NCI-H1694 (cell line): ENCODE measurements around the gene WDR7.

Experiments
- DNase-seq: peaks from one replicate; lab custom pipeline; 2025; lab: John Stamatoyannopoulos, UW

WDR7 gene

DNA sequence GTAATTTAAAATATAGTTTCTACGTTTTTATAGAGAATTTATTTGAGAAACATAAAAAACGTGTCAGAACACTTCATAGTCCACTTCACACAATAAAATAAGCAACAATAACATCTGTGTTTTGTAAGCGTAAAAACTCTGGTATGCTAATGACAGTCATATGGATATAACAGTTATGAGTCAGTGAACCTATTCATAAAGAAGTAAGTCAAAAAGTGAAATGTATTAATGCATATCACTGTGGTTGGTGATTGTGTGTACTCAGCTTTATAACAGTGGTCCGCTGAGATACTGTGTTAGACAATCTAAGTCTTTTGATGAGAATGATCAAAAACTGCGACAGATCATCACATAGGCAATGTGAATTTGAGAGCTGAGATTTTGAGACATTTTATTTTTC, 153.2 kb downstream of the WDR7 start:
- no peak for DNase-seq

- no peak for DNase-seq
Measured at GRCh38 chr18:56807901-56808300, 156.7 kb downstream of the WDR7 start.

DNA sequence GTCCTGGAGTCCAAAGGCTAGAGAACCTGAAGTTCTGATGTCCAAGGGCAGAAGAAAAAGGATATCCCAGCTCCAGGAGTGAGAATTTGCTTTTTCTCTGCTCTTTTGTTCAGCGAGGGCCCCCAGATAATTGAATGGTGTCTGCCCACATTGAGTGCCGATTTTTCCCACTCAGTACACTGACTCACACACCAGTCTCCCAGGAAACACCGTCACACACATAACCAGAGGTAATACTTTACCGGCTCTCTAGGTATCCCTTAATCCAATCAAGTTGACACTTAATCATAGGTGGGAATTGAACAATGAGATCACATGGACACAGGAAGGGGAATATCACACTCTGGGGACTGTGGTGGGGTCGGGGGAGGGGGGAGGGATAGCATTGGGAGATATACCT, 161.5 kb downstream of the WDR7 start:
- no peak for DNase-seq

GRCh38 chr18:56815926-56816325, 164.8 kb downstream of the WDR7 start:
- no peak for DNase-seq

DNA sequence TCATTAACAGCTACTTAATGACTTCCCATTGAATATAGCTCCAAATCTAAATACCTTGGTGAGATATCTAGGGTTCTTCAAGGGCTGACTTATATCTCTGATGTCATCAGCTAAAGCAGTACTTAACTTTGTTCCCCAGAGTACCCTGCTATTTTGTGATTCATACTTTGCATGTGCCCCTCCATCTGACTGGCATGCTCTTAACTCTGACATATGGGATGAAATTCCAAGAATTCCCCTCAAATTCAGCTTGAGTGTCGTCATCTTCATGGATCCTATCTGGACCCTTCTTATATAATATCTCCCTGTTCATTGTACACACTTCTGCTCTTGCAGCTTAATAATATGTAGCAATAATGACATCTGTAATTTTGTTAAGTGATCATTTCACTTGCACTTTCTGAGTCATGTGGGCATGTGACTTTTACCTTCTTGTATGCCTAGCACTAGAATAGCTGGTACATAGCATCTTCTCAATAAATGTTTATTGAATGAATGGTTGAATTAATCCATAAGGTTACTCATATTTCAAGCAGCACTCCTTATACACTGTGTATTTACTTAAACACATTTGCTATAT, 172.9 kb downstream of the WDR7 start:
- no peak for DNase-seq

GRCh38 chr18:56825321-56825720, 174.2 kb downstream of the WDR7 start:
- DNase-seq = no peak

DNA sequence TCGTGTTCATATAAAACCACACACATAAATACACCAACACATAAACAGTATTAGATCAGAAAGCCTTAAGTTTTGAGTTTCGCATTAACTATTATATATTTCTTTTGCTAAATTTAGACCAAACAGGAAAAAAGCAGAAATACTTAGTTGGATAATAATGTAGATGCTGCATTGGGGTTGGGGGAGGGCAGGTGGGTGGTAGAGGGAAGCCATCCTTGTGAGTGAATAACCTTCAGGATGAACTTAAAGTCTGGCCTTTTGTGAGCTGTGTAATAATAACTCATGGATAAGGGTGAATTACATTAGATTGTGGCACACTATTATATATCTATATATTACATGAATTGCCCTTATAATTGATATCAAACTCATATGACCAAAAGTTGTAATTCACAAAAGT, 174.7 kb downstream of the WDR7 start:
- no peak for DNase-seq

DNA sequence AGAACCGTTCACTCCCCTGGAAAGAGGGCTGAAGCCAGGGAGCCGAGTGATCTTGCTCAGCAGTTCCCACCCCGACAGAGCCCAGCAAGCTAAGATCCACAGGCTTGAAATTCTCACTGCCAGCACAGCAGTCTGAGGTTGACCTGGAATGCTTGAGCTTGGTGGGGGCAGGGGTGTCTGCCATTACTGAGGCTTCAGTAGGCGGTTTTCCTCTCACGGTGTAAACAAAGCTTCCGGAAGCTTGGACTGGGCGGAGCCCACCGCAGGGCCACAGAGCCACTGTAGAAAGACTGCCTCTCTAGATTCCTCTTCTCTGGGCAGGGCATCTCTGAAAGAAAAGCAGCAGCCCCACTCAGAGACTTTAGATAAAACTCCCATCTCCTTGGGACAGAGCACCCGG, 180.8 kb downstream of the WDR7 start:
- DNase-seq = no peak

- DNase-seq = no peak
Measured at GRCh38 chr18:56835331-56835730, 184.2 kb downstream of the WDR7 start.

- no peak for DNase-seq
Measured at GRCh38 chr18:56836173-56836572, 185.0 kb downstream of the WDR7 start.

DNA sequence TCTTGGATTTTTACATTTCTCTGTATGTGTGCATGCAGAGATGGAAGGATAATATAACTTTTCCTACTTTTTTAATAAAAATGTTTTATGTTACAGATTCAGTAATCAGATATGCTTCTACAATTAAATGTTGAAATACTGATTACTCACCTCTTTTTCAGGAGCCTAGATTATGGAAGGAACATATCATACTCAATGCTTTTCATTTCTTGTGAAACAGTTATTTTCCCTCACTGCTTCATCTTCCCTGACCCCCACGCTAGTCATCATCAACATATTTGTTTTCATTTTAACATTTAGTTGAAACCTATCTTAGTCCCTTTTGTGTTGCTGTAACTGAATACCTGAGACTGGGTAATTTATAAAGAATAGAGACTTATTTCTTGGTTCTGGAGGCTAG, 190.7 kb downstream of the WDR7 start:
- no peak for DNase-seq

GRCh38 chr18:56843241-56843640, 192.1 kb downstream of the WDR7 start:
- no peak for DNase-seq

- DNase-seq = no peak
Measured at GRCh38 chr18:56844556-56844955, 193.4 kb downstream of the WDR7 start.

GRCh38 chr18:56851774-56852173, 200.6 kb downstream of the WDR7 start:
- no peak for DNase-seq

DNA sequence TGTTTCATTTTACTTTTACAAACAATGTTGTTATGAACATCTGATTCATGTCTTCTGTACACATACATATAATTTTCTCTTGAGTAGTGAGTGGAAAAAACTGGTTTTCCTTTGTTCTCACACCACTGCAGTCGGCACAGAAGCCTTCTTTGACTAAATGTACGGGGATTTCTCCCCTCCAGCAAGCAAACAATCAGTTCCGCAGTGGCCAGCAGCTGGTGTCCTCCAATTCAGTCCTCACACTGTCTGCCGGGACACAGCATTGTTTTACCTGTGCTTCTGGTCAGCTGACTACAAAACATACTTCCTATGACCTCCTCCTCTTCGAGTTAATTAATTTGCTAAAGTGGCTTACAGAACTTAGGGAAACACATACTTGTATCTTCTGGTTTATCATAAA, 202.8 kb downstream of the WDR7 start:
- DNase-seq = no peak

GRCh38 chr18:56861244-56861643, 210.1 kb downstream of the WDR7 start:
- DNase-seq = no peak

DNA sequence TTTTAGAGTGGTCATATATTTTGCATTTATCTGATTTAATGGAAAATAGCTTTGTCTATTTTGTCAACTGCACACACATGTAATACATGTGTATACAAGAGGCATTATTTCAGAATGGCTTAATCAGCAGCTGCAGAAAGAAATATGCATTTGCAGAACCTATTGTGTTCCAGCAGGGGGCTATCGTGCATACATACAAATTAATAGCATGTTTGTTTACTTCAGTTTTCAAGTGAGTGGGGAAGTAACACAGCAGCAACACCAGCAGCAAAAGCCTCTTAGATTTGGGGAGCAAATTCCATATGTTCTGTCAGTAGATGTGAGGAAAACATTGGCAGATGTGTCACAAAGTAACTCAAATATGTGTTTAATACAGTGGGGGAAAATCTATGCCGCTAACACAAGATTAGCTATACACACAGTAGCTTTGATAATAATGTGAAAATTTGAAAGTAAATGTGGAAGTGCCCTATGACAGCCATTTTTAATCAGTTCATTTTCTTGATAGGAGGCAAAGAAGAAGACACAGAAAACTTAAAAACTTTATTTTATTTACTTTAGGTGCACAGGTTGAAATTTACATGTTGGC, 218.1 kb downstream of the WDR7 start:
- DNase-seq = peak; percentile 14

- DNase-seq = no peak
Measured at GRCh38 chr18:56870982-56871381, 219.8 kb downstream of the WDR7 start.

- DNase-seq = no peak
Measured at GRCh38 chr18:56872140-56872539, 221.0 kb downstream of the WDR7 start.

DNA sequence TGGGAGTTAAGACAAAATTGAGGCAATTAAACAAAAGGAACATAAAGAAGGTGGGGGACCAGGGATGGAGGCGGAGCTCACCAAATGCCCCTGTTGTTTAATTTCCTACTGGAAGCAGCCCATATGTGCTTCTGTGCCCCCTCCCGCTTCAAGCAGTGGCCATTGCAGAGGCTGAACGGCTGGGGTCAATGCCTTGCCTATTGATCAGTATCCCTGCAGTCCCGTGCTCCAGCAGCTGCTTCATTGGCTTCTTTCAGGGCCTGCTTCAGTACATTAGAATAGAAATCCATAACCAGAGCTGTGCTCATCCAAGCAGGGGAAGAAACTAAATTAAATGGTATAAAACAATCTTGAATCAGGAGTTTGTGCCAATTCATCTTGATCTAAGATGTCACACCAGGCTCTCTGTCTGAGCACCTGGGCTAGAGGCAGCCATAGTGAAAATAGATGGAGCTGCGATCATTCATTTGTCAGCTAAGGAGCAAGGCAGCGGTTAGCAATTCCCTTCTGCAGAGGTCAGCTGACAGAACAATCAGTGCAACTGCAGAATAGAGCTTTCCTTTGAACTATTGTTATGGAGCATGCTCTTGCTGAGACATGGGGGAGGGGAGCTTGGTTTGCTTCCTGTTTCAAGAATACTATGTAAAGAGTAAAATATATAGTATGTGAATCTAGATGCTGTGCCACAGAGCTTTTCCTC, 222.4 kb downstream of the WDR7 start:
- no peak for DNase-seq

DNA sequence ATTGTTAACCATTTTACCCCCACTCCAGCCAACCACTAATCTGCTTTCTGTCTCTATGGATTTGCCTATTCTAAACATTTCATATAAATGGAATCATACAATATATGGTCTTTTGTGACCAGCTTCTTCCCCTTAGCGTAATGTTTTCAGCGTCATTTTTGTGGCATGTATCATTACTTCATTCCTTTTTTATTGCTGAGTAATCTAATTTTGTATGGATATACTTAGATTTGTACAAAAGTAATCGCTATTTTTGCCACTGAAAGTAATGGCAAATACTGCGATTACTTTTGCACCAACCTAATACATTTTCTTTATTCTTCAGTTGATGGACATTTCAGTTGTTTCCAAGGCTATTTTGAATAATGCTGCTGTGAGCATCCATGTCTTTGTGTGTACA, 227.6 kb downstream of the WDR7 start:
- no peak for DNase-seq

GRCh38 chr18:56884511-56884910, 233.4 kb downstream of the WDR7 start:
- no peak for DNase-seq

GRCh38 chr18:56888978-56889377, 237.8 kb downstream of the WDR7 start:
- no peak for DNase-seq

- no peak for DNase-seq
Measured at GRCh38 chr18:56889621-56890020, 238.5 kb downstream of the WDR7 start.
